ENCODE data around the gene DISC1.

DNA sequence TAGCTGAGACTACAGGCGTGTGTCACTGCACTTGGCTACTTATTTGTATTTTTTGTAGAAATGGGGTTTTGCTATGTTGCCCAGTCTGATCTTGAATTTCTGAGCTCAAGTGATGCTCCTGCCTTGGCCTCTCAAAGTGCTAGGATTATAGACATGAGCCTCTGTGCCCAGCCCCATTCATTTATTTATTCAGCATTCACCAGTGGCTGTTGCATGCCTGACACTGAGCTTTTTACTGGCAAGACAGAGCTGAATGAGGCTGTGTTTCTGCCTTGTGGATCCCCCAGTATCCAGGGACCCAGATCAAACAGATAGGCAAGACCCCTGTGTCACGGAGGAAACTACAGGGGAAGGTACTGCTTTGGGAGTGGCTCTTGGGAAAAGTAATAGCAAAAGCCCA, 109.4 kb downstream of the DISC1 start:
- TF ChIP-seq, protein P1, sequence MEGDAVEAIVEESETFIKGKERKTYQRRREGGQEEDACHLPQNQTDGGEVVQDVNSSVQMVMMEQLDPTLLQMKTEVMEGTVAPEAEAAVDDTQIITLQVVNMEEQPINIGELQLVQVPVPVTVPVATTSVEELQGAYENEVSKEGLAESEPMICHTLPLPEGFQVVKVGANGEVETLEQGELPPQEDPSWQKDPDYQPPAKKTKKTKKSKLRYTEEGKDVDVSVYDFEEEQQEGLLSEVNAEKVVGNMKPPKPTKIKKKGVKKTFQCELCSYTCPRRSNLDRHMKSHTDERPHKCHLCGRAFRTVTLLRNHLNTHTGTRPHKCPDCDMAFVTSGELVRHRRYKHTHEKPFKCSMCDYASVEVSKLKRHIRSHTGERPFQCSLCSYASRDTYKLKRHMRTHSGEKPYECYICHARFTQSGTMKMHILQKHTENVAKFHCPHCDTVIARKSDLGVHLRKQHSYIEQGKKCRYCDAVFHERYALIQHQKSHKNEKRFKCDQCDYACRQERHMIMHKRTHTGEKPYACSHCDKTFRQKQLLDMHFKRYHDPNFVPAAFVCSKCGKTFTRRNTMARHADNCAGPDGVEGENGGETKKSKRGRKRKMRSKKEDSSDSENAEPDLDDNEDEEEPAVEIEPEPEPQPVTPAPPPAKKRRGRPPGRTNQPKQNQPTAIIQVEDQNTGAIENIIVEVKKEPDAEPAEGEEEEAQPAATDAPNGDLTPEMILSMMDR (IDR thresholded peaks at IDR 0.05): no peak
- TF ChIP-seq POLR2A (IDR thresholded peaks at IDR 0.05) (no peak), POLR2AphosphoS5 (IDR thresholded peaks at IDR 0.05) (no peak)
